Heart right ventricle (tissue), 16 donors: Measurements from ENCODE around the gene ZCCHC7. TPM values are rescaled to one million over a fixed set of nuclear protein-coding genes. Genes with fewer than 3 reads are reported as not detected.

Experiments
- ATAC-seq, 8 donors: fragments of 200-7000 bp; cut with Tn5 transposase; one replicate each; pipeline ENCODE4 v1.9.1; 2020; ENCODE audit warnings: mild to moderate bottlenecking in 8 of 8, moderate library complexity in 8 of 8, moderate number of reproducible peaks in 1 of 8
- DNase-seq, 2 donors: peaks; one replicate each; pipeline ENCODE4 v3.0.0-alpha.2; 2020
- H3K27ac ChIP-seq, 10 donors: fragments of 200-600 bp; sonication (generic) in 2 of 10; one replicate each; pipeline versions ENCODE4 v1.5.0 to v1.8.0; 2020 to 2022; ENCODE audit warnings: mild to moderate bottlenecking in 3 of 10
- H3K27me3 ChIP-seq, 7 donors: fragments of 200-600 bp; one replicate each; pipeline ENCODE4 v1.8.0; 2021 to 2022; ENCODE audit warnings: mild to moderate bottlenecking in 2 of 7
- H3K36me3 ChIP-seq, 9 donors: fragments of 200-600 bp; sonication (generic) in 1 of 9; one replicate each; pipeline versions ENCODE4 v1.5.0 to v1.8.0; 2020 to 2022; ENCODE audit warnings: mild to moderate bottlenecking in 2 of 9
- H3K4me1 ChIP-seq, 9 donors: fragments of 200-600 bp; sonication (generic) in 1 of 9; one replicate each; pipeline versions ENCODE4 v1.5.0 to v1.8.0; 2020 to 2022; ENCODE audit warnings: mild to moderate bottlenecking in 4 of 9
- H3K4me3 ChIP-seq, 10 donors: fragments of 200-600 bp; sonication (generic) in 2 of 10; one replicate each; pipeline versions ENCODE4 v1.5.0 to v1.8.0; 2020 to 2022; ENCODE audit warnings: mild to moderate bottlenecking in 7 of 10, moderate library complexity in 2 of 10
- H3K9me3 ChIP-seq, 11 donors: fragments of 200-600 bp in 10 of 11; sonication (generic) in 2 of 11; one replicate each; pipeline versions ENCODE4 v1.5.0 to v1.8.0; 2013 to 2022; ENCODE audit warnings: mild to moderate bottlenecking in 2 of 11, control low read depth in 1 of 11, moderate library complexity in 1 of 11
- WGBS, 2 donors: extraction: QIAGEN DNeasy Blood & Tissue Kit; methylation state at CpG; one replicate each; pipeline ENCODE4 v1.1.7; 2013; ENCODE audit warnings: inconsistent platforms in 1 of 2; 5-methylcytosine and 5-hydroxymethylcytosine counted together
- intact Hi-C, 10 donors: fragments of 100-400 bp; cut with DNase I; formaldehyde crosslinking; loops; one replicate each; pipeline versions ENCODE4 v1.11.1 to v1.14.2; 2022
- polyA plus RNA-seq, 2 donors: library from polyadenylated mRNA; stranded (reverse); fragments of 200-250 nt; gene quantifications; one replicate each; pipeline ENCODE4 v1.2.3, GENCODE V29; 2013
- total RNA-seq, 10 donors: library from RNA; stranded (reverse); fragmentation: NEBNext Ultra II Directional in 3 of 10; extraction: Animal tissue kit (Norgen Biotek cat#: 25700) in 3 of 10; gene quantifications; one replicate each; pipeline versions ENCODE4 v1.2.1 to v1.2.4, GENCODE V29; 2021 to 2023
- TF ChIP-seq, protein P1 (sequence below), 9 donors: fragments of 200-600 bp; sonication (generic) in 2 of 9; IDR thresholded peaks; one replicate each; pipeline versions ENCODE4 v1.5.0 to v1.8.0; 2021 to 2022; ENCODE audit warnings: antibody characterized with exemption in 9 of 9, mild to moderate bottlenecking in 5 of 9, moderate library complexity in 1 of 9
- donor health status: Arrhythmogenic right ventricular cardiomyopathy.
- donor health status: ischemic (EF 13 %, LVEDD 7.1; RV severe dilation, severe dysfunction).
- donor health status: healthy with polysubstance abuse.
- donor health status: DM: no; HTN: yes; CAD: no.
- donor health status: DM: no; HTN: no; CAD: no.
- donor health status: ischemic (EF 25% LVEDD 6.9; RV normal size, moderate dysfunction).
- donor health status: ischemic (EF 25% LVEDD 5.7; RV mildly dilated, moderate dysfunction).
- donor health status: healthy.
- donor health status: DM: yes; HTN: yes; CAD: no.
- donor health status: Ischemic cardiomyopathy.
- donor health status: ischemic (EF 35%, LVEDD 5.7; RV mildly dilated, moderate dysfunction).
- donor health status: nonischemic (EF 11% LVEDD 7.7; RV severe dilation, severe dysfunction).
- donor health status: DM: yes; HTN: yes; CAD: no.
- donor health status: PGD.
- donor health status: ischemic (EF 29% LVEDD 5.4; RV normal size, mild dysfunction).
- donor health status: nonischemic (EF 23%, LVEDD 6.1; RV moderate dilation, normal function).

ZCCHC7 gene
- total and polyA plus RNA-seq, 12 donors = 4.3 to 11.9 (median 8.9) TPM

DNA sequence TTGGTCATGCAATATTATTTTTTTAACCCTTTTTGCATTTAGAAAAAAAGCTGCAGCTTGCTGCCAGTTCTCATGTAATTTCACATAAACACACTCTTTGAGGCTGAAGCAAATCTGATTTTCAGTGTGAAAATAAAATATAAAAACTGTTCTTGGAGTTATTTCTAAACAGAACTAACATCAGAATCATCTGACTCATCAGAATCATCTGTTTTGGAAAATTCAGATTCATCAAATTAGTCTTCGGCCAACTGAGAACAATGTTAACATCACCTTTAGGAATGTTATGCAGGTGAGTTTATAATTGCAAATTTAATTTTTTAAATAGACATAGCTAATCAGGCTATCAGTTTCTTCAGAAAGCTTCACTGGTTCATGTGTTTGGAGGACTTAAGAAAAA, 45.3 kb downstream of the ZCCHC7 start:
- DNase-seq (no peak), ATAC-seq (no peak)
- Histone ChIP-seq H3K4me3 (no peak overlapping the region), H3K4me1 (no peaks in the 10 kb centered on the region), H3K9me3 (peaks cover 0 to 8% (median 0%) of the 10 kb centered on the region in 11 donors), H3K36me3 (peaks cover 0 to 46% (median 0%) of the 10 kb centered on the region in 9 donors), H3K27ac (no peak overlapping the region), H3K27me3 (no peaks in the 10 kb centered on the region)
- intact Hi-C loops = loop anchor here in 1 of 10 donors (5.0 kb wide), 1 partner anchor 37 kb away; no protein-coding TSS in a partner anchor
- 98% methylated on average over 1 of the region's 1 CpG for WGBS, 2 donors
- TF ChIP-seq, protein P1, sequence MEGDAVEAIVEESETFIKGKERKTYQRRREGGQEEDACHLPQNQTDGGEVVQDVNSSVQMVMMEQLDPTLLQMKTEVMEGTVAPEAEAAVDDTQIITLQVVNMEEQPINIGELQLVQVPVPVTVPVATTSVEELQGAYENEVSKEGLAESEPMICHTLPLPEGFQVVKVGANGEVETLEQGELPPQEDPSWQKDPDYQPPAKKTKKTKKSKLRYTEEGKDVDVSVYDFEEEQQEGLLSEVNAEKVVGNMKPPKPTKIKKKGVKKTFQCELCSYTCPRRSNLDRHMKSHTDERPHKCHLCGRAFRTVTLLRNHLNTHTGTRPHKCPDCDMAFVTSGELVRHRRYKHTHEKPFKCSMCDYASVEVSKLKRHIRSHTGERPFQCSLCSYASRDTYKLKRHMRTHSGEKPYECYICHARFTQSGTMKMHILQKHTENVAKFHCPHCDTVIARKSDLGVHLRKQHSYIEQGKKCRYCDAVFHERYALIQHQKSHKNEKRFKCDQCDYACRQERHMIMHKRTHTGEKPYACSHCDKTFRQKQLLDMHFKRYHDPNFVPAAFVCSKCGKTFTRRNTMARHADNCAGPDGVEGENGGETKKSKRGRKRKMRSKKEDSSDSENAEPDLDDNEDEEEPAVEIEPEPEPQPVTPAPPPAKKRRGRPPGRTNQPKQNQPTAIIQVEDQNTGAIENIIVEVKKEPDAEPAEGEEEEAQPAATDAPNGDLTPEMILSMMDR (IDR thresholded peaks at IDR 0.05) = no peak

- TF ChIP-seq, protein P1 (IDR thresholded peaks at IDR 0.05) = no peak
- 91 to 93% methylated on average over 2 of the region's 2 CpGs for WGBS, 2 donors
- Histone ChIP-seq H3K4me1 (no peaks in the 10 kb centered on the region), H3K4me3 (no peak overlapping the region), H3K27me3 (no peaks in the 10 kb centered on the region), H3K36me3 (peaks cover 0 to 29% (median 0%) of the 10 kb centered on the region in 9 donors), H3K27ac (no peak overlapping the region), H3K9me3 (peaks cover 0 to 8% (median 0%) of the 10 kb centered on the region in 11 donors)
- DNase-seq (no peak), ATAC-seq (no peak)
- intact Hi-C loops = loop anchor here in 1 of 10 donors (5.0 kb wide), 1 partner anchor 35 kb away; no protein-coding TSS in a partner anchor
These were observed 47.2 kb downstream of the ZCCHC7 start for GRCh38 chr9:37167456-37168047.

DNA sequence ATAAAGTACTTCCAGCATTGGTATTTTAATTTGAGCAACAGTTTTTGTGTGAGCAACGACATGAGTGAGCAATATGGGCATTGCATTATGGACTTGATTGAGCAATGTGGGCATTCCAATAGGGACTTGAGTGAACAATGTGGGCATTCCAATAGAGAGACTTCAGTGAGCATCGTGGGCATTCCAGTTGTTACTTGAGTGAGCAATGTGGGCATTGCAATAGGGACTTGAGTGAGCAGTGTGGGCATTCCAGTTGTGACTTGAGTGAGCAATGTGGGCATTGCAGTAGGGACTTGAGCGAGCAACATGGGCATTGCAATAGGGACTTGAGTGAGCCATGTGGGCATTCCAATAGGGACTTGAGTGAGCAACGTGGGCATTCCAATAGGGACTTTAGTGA, 52.2 kb downstream of the ZCCHC7 start:
- intact Hi-C loops = no loop called here
- no peaks in the 10 kb centered on the region for H3K27me3 ChIP-seq

GRCh38 chr9:37174247-37174646, 53.9 kb downstream of the ZCCHC7 start:
- Histone ChIP-seq H3K27ac (no peak overlapping the region), H3K4me3 (no peak overlapping the region), H3K9me3 (no peaks in the 10 kb centered on the region), H3K27me3 (no peaks in the 10 kb centered on the region), H3K36me3 (no peaks in the 10 kb centered on the region), H3K4me1 (no peaks in the 10 kb centered on the region)
- no peak for ATAC-seq
- TF ChIP-seq, protein P1 (IDR thresholded peaks at IDR 0.05) = no peak
- DNase-seq = no peak
- intact Hi-C loops = no loop called here
- 70 to 75% methylated on average over 2 of the region's 2 CpGs for WGBS, 2 donors

More for the DNA sequence above, 52.2 kb downstream of the ZCCHC7 start:
- no peak overlapping the region for H3K27ac ChIP-seq
- no peaks in the 10 kb centered on the region for H3K4me1 ChIP-seq
- peaks cover 0 to under 1% (median 0%) of the 10 kb centered on the region in 11 donors for H3K9me3 ChIP-seq
- peaks cover 0 to 4% (median 0%) of the 10 kb centered on the region in 9 donors for H3K36me3 ChIP-seq
- no peak overlapping the region for H3K4me3 ChIP-seq
- DNase-seq (no peak), ATAC-seq (no peak)
- WGBS, 2 donors = 96 to 98% methylated on average over 4 of the region's 4 CpGs
- TF ChIP-seq, protein P1 (IDR thresholded peaks at IDR 0.05) = no peak
